Panc1 (cell line): ENCODE data around the gene CCDC92B.

Source experiments
- CTCF ChIP-seq: fragments of 450-650 bp; IDR thresholded peaks from 2 replicates; pipeline ENCODE4 v1.5.1; 2017; ENCODE audit warnings: mild to moderate bottlenecking
- POLR2AphosphoS5 ChIP-seq: IDR thresholded peaks from 2 replicates; pipeline ENCODE4 v1.6.1; 2012; ENCODE audit warnings: mild to moderate bottlenecking, low read depth, low read length, moderate library complexity
- SIN3A ChIP-seq: IDR thresholded peaks from 2 replicates; pipeline ENCODE4 v1.6.1; 2012; ENCODE audit warnings: low read depth, mild to moderate bottlenecking, low read length, moderate library complexity, borderline replicate concordance; ENCODE audit not compliant: insufficient read depth
- TCF7L2 ChIP-seq: IDR thresholded peaks from 2 replicates; pipeline ENCODE4 v1.6.1; 2011; ENCODE audit warnings: mild to moderate bottlenecking, low read depth, low read length, inconsistent platforms
- TF ChIP-seq, protein P1 (sequence below), 2 experiments: IDR thresholded peaks; 2 replicates each; pipeline ENCODE4 v1.6.1; 2011 to 2012; ENCODE audit warnings: low read depth in 2 of 2, control low read depth in 1 of 2, low read length in 1 of 2, mild to moderate bottlenecking in 1 of 2, moderate library complexity in 1 of 2; ENCODE audit not compliant: insufficient read depth in 1 of 2

GRCh38 chr17:2700030-2700490 is 49.4 kb downstream of the CCDC92B start:
- TF ChIP-seq SIN3A (no peak), CTCF (no peak), POLR2AphosphoS5 (no peak), TCF7L2 (no peak)
- TF ChIP-seq, protein P1, sequence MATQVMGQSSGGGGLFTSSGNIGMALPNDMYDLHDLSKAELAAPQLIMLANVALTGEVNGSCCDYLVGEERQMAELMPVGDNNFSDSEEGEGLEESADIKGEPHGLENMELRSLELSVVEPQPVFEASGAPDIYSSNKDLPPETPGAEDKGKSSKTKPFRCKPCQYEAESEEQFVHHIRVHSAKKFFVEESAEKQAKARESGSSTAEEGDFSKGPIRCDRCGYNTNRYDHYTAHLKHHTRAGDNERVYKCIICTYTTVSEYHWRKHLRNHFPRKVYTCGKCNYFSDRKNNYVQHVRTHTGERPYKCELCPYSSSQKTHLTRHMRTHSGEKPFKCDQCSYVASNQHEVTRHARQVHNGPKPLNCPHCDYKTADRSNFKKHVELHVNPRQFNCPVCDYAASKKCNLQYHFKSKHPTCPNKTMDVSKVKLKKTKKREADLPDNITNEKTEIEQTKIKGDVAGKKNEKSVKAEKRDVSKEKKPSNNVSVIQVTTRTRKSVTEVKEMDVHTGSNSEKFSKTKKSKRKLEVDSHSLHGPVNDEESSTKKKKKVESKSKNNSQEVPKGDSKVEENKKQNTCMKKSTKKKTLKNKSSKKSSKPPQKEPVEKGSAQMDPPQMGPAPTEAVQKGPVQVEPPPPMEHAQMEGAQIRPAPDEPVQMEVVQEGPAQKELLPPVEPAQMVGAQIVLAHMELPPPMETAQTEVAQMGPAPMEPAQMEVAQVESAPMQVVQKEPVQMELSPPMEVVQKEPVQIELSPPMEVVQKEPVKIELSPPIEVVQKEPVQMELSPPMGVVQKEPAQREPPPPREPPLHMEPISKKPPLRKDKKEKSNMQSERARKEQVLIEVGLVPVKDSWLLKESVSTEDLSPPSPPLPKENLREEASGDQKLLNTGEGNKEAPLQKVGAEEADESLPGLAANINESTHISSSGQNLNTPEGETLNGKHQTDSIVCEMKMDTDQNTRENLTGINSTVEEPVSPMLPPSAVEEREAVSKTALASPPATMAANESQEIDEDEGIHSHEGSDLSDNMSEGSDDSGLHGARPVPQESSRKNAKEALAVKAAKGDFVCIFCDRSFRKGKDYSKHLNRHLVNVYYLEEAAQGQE (IDR thresholded peaks at IDR 0.05; ENCODE audit: insufficient read depth in 1 of 2, low read depth in 2 of 2, low read length in 1 of 2): no peak
